GM12878 (cell line): ENCODE results near the gene PHF2. TPM values are rescaled to one million over a fixed set of nuclear protein-coding genes. Genes with fewer than 3 reads are reported as not detected.

Source experiments
- ATAC-seq: fragments of 200-7000 bp; cut with Tn5 transposase; 3 replicates; pipeline ENCODE4 v1.9.1; 2020; ENCODE audit warnings: mild to moderate bottlenecking, moderate library complexity
- BruUV-seq: library from RNA; stranded (reverse); fragments of 400-500 nt; replicated peaks from 2 replicates; lab custom pipeline; 2021; lab: Mats Ljungman, UMichigan
- CTCF ChIA-PET: fragments of 300-600 bp; sonication (Branson Sonifier 250); formaldehyde crosslinking; extraction: SDS; loops from one replicate; lab custom pipeline; 2021; ENCODE audit warnings: inconsistent platforms; lab: Yijun Ruan, JAX
- POLR2A ChIA-PET: fragments of 350-600 bp; formaldehyde crosslinking; extraction: SDS; loops from one replicate; lab custom pipeline; 2021; ENCODE audit warnings: inconsistent platforms; lab: Charles Lee
- RAD21 ChIA-PET: fragments of 300-600 bp; sonication (Branson Sonifier 250); formaldehyde crosslinking; loops from one replicate; lab custom pipeline; 2023; ENCODE audit warnings: antibody characterized with exemption; ENCODE audit not compliant: unreplicated experiment; lab: Charles Lee
- SMC1A ChIA-PET: fragments of 300-600 bp; sonication (Branson Sonifier 250); formaldehyde crosslinking; loops from one replicate; lab custom pipeline; 2023; ENCODE audit not compliant: unreplicated experiment, uncharacterized antibody; lab: Charles Lee
- DNase-seq: peaks from one replicate; pipeline ENCODE4 v3.0.0-alpha.2; 2011; ENCODE audit warnings: low read depth, low spot score
- FAIRE-seq: peaks from 3 replicates; lab custom pipeline; 2011; peaks lifted over from hg19 to GRCh38; lab: Jason Lieb, UNC
- H2AFZ ChIP-seq: 2 replicates; pipeline ENCODE4 v1.6.0; 2011; ENCODE audit warnings: low read depth, low read length, control low read depth; ENCODE audit not compliant: control insufficient read depth
- H3K27ac ChIP-seq: 2 replicates; pipeline ENCODE4 v1.5.1; 2011; ENCODE audit warnings: control low read depth; ENCODE audit not compliant: control insufficient read depth, insufficient read depth
- H3K27me3 ChIP-seq, 2 experiments: replicated peaks in 1 of 2; 2 replicates each; pipeline versions ENCODE4 v1.6.0 to v1.6.1; 2011; ENCODE audit warnings: low read length in 1 of 2; ENCODE audit not compliant: control insufficient read depth in 2 of 2, insufficient read depth in 2 of 2
- H3K36me3 ChIP-seq, 2 experiments: 2 replicates each; pipeline ENCODE4 v1.5.1; 2011; ENCODE audit warnings: low read length in 1 of 2; ENCODE audit not compliant: control insufficient read depth in 2 of 2, insufficient read depth in 2 of 2
- H3K4me1 ChIP-seq: 2 replicates; pipeline ENCODE4 v1.6.1; 2011; ENCODE audit warnings: mild to moderate bottlenecking, low read length, moderate library complexity, mixed read lengths; ENCODE audit not compliant: control insufficient read depth, insufficient read depth
- H3K4me2 ChIP-seq: 2 replicates; pipeline ENCODE4 v1.6.0; 2011; ENCODE audit warnings: control low read depth; ENCODE audit not compliant: control insufficient read depth, insufficient read depth
- H3K4me3 ChIP-seq: fragments of 200-600 bp; sonication (generic); 2 replicates; pipeline ENCODE4 v1.5.1; 2016
- H3K79me2 ChIP-seq: 2 replicates; pipeline ENCODE4 v1.6.0; 2011; ENCODE audit warnings: low read length; ENCODE audit not compliant: control insufficient read depth, insufficient read depth
- H3K9ac ChIP-seq: 2 replicates; pipeline ENCODE4 v1.8.0; 2011; ENCODE audit warnings: low read length, control low read depth, mixed read lengths; ENCODE audit not compliant: control insufficient read depth, insufficient read depth
- H3K9me3 ChIP-seq: replicated peaks from 3 replicates; pipeline ENCODE4 v1.5.1; 2011; ENCODE audit warnings: mild to moderate bottlenecking, low read length; ENCODE audit not compliant: control insufficient read depth, insufficient read depth
- H4K20me1 ChIP-seq: 2 replicates; pipeline ENCODE4 v1.6.0; 2011; ENCODE audit not compliant: control insufficient read depth, insufficient read depth
- ASH2L ChIP-seq: fragments of 300-600, 200-600 bp; sonication (generic); IDR thresholded peaks from 2 replicates; pipeline ENCODE4 v1.6.1; 2017; ENCODE audit warnings: low read depth, mild to moderate bottlenecking, borderline replicate concordance
- BHLHE40 ChIP-seq, 2 experiments: fragments of 450-650 bp in 1 of 2; IDR thresholded peaks; 2 replicates each; pipeline ENCODE4 v1.6.1; 2011 to 2017; ENCODE audit warnings: low read depth in 2 of 2, borderline replicate concordance in 1 of 2, improper control_type of control experiment in 1 of 2, low read length in 1 of 2, mild to moderate bottlenecking in 1 of 2
- CHD4 ChIP-seq: fragments of 200-600 bp; sonication (generic); IDR thresholded peaks from 2 replicates; pipeline ENCODE4 v1.6.1; 2016; ENCODE audit warnings: mild to moderate bottlenecking
- CREM ChIP-seq: IDR thresholded peaks from 2 replicates; pipeline ENCODE4 v1.6.1; 2014; ENCODE audit warnings: antibody characterized with exemption, low read depth
- EED ChIP-seq: sonication (generic); IDR thresholded peaks from 2 replicates; pipeline ENCODE4 v1.6.1; 2016; ENCODE audit warnings: antibody characterized with exemption, low read depth
- IRF4 ChIP-seq: IDR thresholded peaks from 2 replicates; pipeline ENCODE4 v1.6.1; 2011; ENCODE audit warnings: low read depth, low read length
- KLF5 ChIP-seq: fragments of 450-650 bp; IDR thresholded peaks from 2 replicates; pipeline ENCODE4 v1.6.1; 2014; ENCODE audit warnings: mild to moderate bottlenecking; ENCODE audit not compliant: partially characterized antibody
- SIN3A ChIP-seq: IDR thresholded peaks from 2 replicates; pipeline ENCODE4 v1.6.1; 2012; ENCODE audit warnings: low read depth, low read length, improper control_type of control experiment
- SIX5 ChIP-seq: IDR thresholded peaks from 2 replicates; pipeline ENCODE4 v1.6.1; 2011; ENCODE audit warnings: mild to moderate bottlenecking, low read depth, low read length, moderate library complexity; ENCODE audit not compliant: severe bottlenecking
- SREBF2 ChIP-seq: IDR thresholded peaks from 2 replicates; pipeline ENCODE4 v1.6.1; 2012; ENCODE audit warnings: mild to moderate bottlenecking, low read length
- YY1 ChIP-seq: IDR thresholded peaks from 2 replicates; pipeline ENCODE4 v1.6.1; 2011; ENCODE audit warnings: low read depth, mild to moderate bottlenecking, low read length
- ZNF217 ChIP-seq: fragments of 450-650 bp; IDR thresholded peaks from 2 replicates; pipeline ENCODE4 v1.6.1; 2017; ENCODE audit warnings: antibody characterized with exemption, mild to moderate bottlenecking
- WGBS: methylation state at CpG from one replicate; pipeline ENCODE4 v1.1.6; 2016; ENCODE audit warnings: low lambda C conversion rate; ENCODE audit not compliant: insufficient replicate concordance, insufficient coverage; ENCODE audit errors: missing lambda C conversion rate; 5-methylcytosine and 5-hydroxymethylcytosine counted together
- in situ Hi-C: fragments of 300-500 bp; cut with MboI; formaldehyde crosslinking; loops from 9 replicates; pipeline ENCODE4 v1.14.3; 2018; ENCODE audit warnings: mixed read lengths
- intact Hi-C: fragments of 100-400 bp; cut with micrococcal nuclease; formaldehyde crosslinking; loops from one replicate; pipeline ENCODE4 v1.14.2; 2022; ENCODE audit not compliant: unreplicated experiment
- polyA plus RNA-seq, 11 experiments: library from polyadenylated mRNA; depleted of rRNA in 4 of 11; unstranded in 6 of 11; stranded (reverse) in 5 of 11; fragments of >200 nt; fragmentation: Nextera tagmentation in 4 of 11; fragmentation: Illumina TruSeq in 1 of 11; extraction: Ambion mirVana in 4 of 11; extraction: Trizol in 1 of 11; gene quantifications; 1 replicate in 1 of 11; 2 replicates in 10 of 11; pipeline versions ENCODE4 v1.2.1 to v1.2.3, GENCODE V29; 2011 to 2016; ENCODE audit warnings: inconsistent platforms in 2 of 11, missing spikeins in 2 of 11, low read depth in 1 of 11
- total RNA-seq, 4 experiments: library from RNA; depleted of rRNA in 3 of 4; stranded (reverse); fragments of >200 nt in 3 of 4; fragmentation: Illumina TruSeq in 1 of 4; extraction: Trizol in 1 of 4; gene quantifications; 2 replicates each; pipeline versions ENCODE4 v1.2.1 to v1.2.3, GENCODE V29; 2013 to 2021
- TF ChIP-seq, protein P1 (sequence below): fragments of 450-650 bp; IDR thresholded peaks from 2 replicates; pipeline ENCODE4 v1.6.1; 2018; ENCODE audit warnings: borderline replicate concordance, mild to moderate bottlenecking; ENCODE audit not compliant: partially characterized antibody
- TF ChIP-seq, protein P2 (sequence below): IDR thresholded peaks from 2 replicates; pipeline ENCODE4 v1.6.1; 2012; ENCODE audit warnings: low read length, inconsistent platforms
- TF ChIP-seq, protein P3 (sequence below): IDR thresholded peaks from 2 replicates; pipeline ENCODE4 v1.6.1; 2012; ENCODE audit warnings: low read depth, low read length, improper control_type of control experiment
- TF ChIP-seq, protein P4 (sequence below): IDR thresholded peaks from 2 replicates; pipeline ENCODE4 v1.6.1; 2012; ENCODE audit warnings: mild to moderate bottlenecking, low read depth, low read length

The PHF2 gene
- total and polyA plus RNA-seq, 10 of the 15 experiments (the other 5 are each of a cell fraction or from before 2014, with no cell fraction given): 0.34 to 13.3 (median 5.5) TPM

DNA sequence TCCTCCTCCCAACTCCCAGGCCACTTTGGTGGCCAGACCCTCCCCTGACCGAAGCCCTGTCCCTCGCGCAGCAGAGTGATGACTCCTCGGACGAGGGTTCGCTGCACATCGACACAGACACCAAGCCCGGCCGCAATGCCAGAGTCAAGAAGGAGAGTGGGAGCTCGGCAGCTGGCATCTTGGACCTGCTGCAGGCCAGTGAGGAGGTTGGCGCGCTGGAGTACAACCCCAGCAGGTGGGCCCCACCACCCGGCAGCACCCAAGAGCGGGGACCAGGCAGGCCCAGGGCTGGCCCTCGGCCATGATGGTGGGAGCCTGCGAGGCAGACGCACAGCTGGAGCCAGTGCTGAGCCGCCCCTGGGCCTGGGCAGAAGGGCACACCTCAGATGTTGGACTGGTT is 90.6 kb downstream of the PHF2 start (continued):
- TF ChIP-seq, protein P1, sequence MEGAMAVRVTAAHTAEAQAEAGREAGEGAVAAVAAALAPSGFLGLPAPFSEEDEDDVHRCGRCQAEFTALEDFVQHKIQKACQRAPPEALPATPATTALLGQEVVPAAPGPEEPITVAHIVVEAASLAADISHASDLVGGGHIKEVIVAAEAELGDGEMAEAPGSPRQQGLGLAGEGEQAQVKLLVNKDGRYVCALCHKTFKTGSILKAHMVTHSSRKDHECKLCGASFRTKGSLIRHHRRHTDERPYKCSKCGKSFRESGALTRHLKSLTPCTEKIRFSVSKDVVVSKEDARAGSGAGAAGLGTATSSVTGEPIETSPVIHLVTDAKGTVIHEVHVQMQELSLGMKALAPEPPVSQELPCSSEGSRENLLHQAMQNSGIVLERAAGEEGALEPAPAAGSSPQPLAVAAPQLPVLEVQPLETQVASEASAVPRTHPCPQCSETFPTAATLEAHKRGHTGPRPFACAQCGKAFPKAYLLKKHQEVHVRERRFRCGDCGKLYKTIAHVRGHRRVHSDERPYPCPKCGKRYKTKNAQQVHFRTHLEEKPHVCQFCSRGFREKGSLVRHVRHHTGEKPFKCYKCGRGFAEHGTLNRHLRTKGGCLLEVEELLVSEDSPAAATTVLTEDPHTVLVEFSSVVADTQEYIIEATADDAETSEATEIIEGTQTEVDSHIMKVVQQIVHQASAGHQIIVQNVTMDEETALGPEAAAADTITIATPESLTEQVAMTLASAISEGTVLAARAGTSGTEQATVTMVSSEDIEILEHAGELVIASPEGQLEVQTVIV: no peak
- TF ChIP-seq ZNF217 (no peak), IRF4 (no peak), KLF5 (no peak), EED (no peak), SREBF2 (no peak), CREM (no peak)

DNA sequence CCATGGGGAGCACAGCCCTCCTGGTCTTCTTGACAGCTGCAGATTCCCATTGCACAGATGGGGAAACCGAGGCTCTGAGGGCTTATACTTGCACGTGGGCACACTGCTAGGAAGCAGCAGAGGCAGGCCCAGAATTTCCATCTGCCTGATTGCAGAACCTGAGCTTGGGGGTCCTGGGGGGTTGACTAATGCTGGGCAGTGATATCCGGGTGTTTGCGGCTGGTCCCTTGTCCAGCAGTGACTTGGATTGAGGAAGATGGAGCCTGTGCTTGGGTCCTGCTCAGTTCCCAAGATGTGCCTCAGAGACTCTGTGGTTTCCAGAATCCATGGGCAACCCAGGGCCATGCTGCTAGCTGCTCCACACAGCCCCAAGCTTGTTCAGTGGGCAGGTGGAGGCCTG is 91.2 kb downstream of the PHF2 start:
- Histone ChIP-seq H3K4me1 (no peaks in the 10 kb centered on the region), H3K4me3 (no peak overlapping the region), H3K36me3 (peaks cover 0 to 2% of the 10 kb centered on the region in 2 experiments; a peak in 1 of 4 replicates), H3K79me2 (no peaks in the 10 kb centered on the region), H3K4me2 (no peak overlapping the region), H3K27ac (no peak overlapping the region), H3K9ac (no peak overlapping the region), H2AFZ (no peak overlapping the region), H4K20me1 (no peaks in the 10 kb centered on the region), H3K27me3 (no peaks in the 10 kb centered on the region), H3K9me3 (no peaks in the 10 kb centered on the region)
- ChIA-PET RAD21 (no interaction called here), POLR2A (no interaction called here), CTCF (no interaction called here), SMC1A (no interaction called here)
- DNase-seq: no peak
- 62% methylated on average over 4 of the region's 4 CpGs for WGBS
- no TSS peak for BruUV-seq
- no peak for FAIRE-seq
- ATAC-seq: no peak
- in situ Hi-C loops (no loop called here), intact Hi-C loops (no loop called here)
- TF ChIP-seq, protein P2, sequence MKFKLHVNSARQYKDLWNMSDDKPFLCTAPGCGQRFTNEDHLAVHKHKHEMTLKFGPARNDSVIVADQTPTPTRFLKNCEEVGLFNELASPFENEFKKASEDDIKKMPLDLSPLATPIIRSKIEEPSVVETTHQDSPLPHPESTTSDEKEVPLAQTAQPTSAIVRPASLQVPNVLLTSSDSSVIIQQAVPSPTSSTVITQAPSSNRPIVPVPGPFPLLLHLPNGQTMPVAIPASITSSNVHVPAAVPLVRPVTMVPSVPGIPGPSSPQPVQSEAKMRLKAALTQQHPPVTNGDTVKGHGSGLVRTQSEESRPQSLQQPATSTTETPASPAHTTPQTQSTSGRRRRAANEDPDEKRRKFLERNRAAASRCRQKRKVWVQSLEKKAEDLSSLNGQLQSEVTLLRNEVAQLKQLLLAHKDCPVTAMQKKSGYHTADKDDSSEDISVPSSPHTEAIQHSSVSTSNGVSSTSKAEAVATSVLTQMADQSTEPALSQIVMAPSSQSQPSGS: no peak
- no peak for TF ChIP-seq SIX5
- no peak for TF ChIP-seq ASH2L
- no peak for TF ChIP-seq SIN3A
- no peak for TF ChIP-seq CHD4
- TF ChIP-seq, protein P3, sequence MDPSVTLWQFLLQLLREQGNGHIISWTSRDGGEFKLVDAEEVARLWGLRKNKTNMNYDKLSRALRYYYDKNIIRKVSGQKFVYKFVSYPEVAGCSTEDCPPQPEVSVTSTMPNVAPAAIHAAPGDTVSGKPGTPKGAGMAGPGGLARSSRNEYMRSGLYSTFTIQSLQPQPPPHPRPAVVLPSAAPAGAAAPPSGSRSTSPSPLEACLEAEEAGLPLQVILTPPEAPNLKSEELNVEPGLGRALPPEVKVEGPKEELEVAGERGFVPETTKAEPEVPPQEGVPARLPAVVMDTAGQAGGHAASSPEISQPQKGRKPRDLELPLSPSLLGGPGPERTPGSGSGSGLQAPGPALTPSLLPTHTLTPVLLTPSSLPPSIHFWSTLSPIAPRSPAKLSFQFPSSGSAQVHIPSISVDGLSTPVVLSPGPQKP: no peak
- no peak for TF ChIP-seq BHLHE40 (IDR thresholded peaks at IDR 0.05; ENCODE audit: borderline replicate concordance in 1 of 2, low read depth in 2 of 2, low read length in 1 of 2)
- TF ChIP-seq, protein P4, sequence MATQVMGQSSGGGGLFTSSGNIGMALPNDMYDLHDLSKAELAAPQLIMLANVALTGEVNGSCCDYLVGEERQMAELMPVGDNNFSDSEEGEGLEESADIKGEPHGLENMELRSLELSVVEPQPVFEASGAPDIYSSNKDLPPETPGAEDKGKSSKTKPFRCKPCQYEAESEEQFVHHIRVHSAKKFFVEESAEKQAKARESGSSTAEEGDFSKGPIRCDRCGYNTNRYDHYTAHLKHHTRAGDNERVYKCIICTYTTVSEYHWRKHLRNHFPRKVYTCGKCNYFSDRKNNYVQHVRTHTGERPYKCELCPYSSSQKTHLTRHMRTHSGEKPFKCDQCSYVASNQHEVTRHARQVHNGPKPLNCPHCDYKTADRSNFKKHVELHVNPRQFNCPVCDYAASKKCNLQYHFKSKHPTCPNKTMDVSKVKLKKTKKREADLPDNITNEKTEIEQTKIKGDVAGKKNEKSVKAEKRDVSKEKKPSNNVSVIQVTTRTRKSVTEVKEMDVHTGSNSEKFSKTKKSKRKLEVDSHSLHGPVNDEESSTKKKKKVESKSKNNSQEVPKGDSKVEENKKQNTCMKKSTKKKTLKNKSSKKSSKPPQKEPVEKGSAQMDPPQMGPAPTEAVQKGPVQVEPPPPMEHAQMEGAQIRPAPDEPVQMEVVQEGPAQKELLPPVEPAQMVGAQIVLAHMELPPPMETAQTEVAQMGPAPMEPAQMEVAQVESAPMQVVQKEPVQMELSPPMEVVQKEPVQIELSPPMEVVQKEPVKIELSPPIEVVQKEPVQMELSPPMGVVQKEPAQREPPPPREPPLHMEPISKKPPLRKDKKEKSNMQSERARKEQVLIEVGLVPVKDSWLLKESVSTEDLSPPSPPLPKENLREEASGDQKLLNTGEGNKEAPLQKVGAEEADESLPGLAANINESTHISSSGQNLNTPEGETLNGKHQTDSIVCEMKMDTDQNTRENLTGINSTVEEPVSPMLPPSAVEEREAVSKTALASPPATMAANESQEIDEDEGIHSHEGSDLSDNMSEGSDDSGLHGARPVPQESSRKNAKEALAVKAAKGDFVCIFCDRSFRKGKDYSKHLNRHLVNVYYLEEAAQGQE: no peak
- TF ChIP-seq YY1: no peak
